Esophagus squamous epithelium (tissue), 5 donors: ENCODE results near the gene FOXJ3. TPM values are rescaled to one million over a fixed set of nuclear protein-coding genes. Genes with fewer than 3 reads are reported as not detected.

Experiments used
- DNase-seq: peaks from one replicate; lab custom pipeline; 2025; lab: John Stamatoyannopoulos, UW
- H3K27ac ChIP-seq, 4 donors: fragments of 200-600 bp; sonication (generic); one replicate each; pipeline ENCODE4 v1.5.1; 2016 to 2019; ENCODE audit warnings: mild to moderate bottlenecking in 1 of 4
- H3K27me3 ChIP-seq, 4 donors: fragments of 200-600 bp; sonication (generic); 1 replicate in 3 of 4; 2 replicates in 1 of 4; pipeline versions ENCODE4 v1.5.1 to v1.6.0; 2017 to 2021; ENCODE audit warnings: antibody characterized with exemption in 1 of 4
- H3K36me3 ChIP-seq, 3 donors: fragments of 200-600 bp; sonication (generic); one replicate each; pipeline ENCODE4 v1.5.1; 2016 to 2019
- H3K4me1 ChIP-seq, 3 donors: fragments of 200-600 bp; sonication (generic); one replicate each; pipeline ENCODE4 v1.5.1; 2017 to 2019
- H3K4me3 ChIP-seq, 4 donors: fragments of 200-600 bp; sonication (generic); 1 replicate in 3 of 4; 2 replicates in 1 of 4; pipeline ENCODE4 v1.5.1; 2016 to 2019; ENCODE audit warnings: mild to moderate bottlenecking in 2 of 4, moderate library complexity in 1 of 4
- H3K9me3 ChIP-seq, 3 donors: fragments of 200-600 bp; sonication (generic); one replicate each; pipeline ENCODE4 v1.5.1; 2016 to 2019
- POLR2A ChIP-seq, 4 donors: fragments of 450-650 bp; IDR thresholded peaks; one replicate each; pipeline ENCODE4 v1.6.1; 2017; ENCODE audit warnings: antibody characterized with exemption in 4 of 4, mild to moderate bottlenecking in 4 of 4, moderate library complexity in 3 of 4
- WGBS, 2 donors: methylation state at CpG; one replicate each; pipeline ENCODE4 v1.1.5; 2018; 5-methylcytosine and 5-hydroxymethylcytosine counted together
- intact Hi-C: fragments of 100-400 bp; cut with DNase I; formaldehyde crosslinking; loops from one replicate; pipeline ENCODE4 v1.15.0; 2022
- total RNA-seq, 4 donors: library from RNA; depleted of rRNA; stranded (reverse); fragments of >200 nt; gene quantifications; one replicate each; pipeline ENCODE4 v1.1.0, GENCODE V29; 2016
- TF ChIP-seq, protein P1 (sequence below), 6 experiments: fragments of 450-650 bp in 4 of 6; fragments of 200-600 bp in 2 of 6; sonication (generic) in 2 of 6; IDR thresholded peaks; one replicate each; pipeline ENCODE4 v1.5.1; 2016 to 2019; ENCODE audit warnings: antibody characterized with exemption in 6 of 6, mild to moderate bottlenecking in 4 of 6, moderate library complexity in 4 of 6
- donor health status: DM: yes; HTN: yes; CAD: no.

The FOXJ3 gene
- total RNA-seq, 4 donors from 2014 or later: 18.7 to 36.6 (median 27.5) TPM

DNA sequence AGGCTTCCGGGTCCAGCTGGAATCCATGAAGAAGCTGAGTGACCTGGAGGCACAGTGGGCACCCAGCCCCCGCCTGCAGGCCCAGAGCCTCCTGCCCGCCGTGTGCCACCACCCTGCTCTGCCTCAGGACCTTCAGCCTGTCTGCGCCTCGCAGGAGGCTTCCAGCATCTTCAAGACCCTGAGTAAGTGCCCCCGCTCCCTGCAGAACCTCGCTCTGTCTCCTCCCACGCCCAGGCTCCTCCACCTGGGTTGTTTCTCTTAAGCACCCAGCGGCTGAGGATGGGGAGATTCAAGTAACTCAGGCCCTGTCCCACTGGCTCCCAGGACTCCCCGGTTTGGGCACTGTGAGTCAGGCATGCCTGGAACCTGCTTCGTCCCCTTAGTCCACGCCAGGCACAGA is 180.3 kb downstream of the FOXJ3 start:
- no peak for DNase-seq
- H3K4me3 ChIP-seq: no peak overlapping the region
- no peak for TF ChIP-seq POLR2A (IDR thresholded peaks at IDR 0.05)
- TF ChIP-seq, protein P1, sequence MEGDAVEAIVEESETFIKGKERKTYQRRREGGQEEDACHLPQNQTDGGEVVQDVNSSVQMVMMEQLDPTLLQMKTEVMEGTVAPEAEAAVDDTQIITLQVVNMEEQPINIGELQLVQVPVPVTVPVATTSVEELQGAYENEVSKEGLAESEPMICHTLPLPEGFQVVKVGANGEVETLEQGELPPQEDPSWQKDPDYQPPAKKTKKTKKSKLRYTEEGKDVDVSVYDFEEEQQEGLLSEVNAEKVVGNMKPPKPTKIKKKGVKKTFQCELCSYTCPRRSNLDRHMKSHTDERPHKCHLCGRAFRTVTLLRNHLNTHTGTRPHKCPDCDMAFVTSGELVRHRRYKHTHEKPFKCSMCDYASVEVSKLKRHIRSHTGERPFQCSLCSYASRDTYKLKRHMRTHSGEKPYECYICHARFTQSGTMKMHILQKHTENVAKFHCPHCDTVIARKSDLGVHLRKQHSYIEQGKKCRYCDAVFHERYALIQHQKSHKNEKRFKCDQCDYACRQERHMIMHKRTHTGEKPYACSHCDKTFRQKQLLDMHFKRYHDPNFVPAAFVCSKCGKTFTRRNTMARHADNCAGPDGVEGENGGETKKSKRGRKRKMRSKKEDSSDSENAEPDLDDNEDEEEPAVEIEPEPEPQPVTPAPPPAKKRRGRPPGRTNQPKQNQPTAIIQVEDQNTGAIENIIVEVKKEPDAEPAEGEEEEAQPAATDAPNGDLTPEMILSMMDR (IDR thresholded peaks at IDR 0.05): no peak
- H3K27ac ChIP-seq: no peak overlapping the region
- H3K36me3 ChIP-seq: no peaks in the 10 kb centered on the region
- H3K4me1 ChIP-seq: peaks cover 0 to 7% (median 0%) of the 10 kb centered on the region in 3 donors
- 87 to 90% methylated on average over 10 to 11 of the region's 13 CpGs for WGBS, 2 donors
- intact Hi-C loops: no loop called here
- peaks cover 0 to 19% (median 0%) of the 10 kb centered on the region in 4 donors for H3K27me3 ChIP-seq
- H3K9me3 ChIP-seq: no peaks in the 10 kb centered on the region

DNA sequence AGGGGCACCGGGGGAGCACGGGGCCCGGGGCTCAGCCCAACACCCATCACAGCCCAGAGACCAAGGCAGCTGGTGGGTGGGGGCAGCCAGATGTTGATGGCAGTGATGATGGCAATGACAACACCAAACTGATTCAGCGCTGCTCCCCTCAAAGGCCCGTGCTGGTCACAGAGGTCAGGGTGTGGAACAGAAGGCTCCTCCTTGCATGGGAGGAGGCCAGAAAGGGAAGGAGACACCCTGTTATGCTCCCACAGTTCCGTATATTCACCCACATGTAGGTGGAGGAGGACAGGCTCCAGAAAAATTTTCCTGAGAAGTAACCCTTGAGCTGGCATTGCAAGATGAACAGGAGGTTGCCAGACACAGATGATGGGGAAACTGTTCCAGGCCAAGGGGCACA is 181.4 kb downstream of the FOXJ3 start:
- intact Hi-C loops: no loop called here

DNA sequence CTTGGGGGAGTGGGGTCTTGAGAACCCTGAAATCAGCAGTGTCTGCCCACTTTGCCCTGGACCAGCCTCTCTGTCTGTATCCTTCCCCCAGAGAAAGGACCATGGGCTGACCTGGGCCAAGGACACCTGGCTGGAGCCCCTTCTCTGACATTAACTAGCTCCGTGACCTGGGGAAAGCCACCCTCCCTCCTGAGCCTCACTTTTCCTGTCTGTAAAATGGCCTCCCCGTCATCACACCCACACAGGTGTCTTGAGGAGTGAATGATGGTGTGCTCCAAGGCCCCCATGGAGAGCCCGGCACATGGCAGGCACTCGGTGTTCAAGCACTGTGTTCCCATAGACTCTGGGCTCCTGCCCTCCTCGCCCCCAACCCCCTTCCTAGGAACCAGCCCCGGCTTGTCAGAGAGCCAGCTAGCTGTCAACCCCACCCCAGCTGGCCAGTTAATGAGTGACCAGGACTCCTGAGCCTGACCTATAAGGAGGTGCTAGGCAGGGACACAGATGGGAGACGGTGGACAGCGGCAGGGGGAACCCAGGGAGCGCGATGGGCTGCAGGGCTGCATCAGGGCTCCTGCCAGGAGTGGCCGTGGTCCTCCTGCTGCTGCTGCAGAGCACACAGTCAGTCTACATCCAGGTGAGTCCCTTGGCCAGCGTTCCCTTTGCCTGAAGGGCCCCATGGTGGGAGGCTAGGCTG is 182.0 kb downstream of the FOXJ3 start, which contains the start of gene GUCA2B:
Gene GUCA2B, plus strand, starts transcription at position 504 of the 694 bp plus-strand sequence. Its CDS starts 41 bp downstream, at position 545.
- 61 to 87% methylated on average over 2 to 7 of the region's 12 CpGs for WGBS, 2 donors
- Histone ChIP-seq H3K9me3 (no peaks in the 10 kb centered on the region), H3K27ac (no peak within 1 kb of the TSS), H3K27me3 (peaks cover 0 to 33% (median 0%) of the 10 kb centered on the region in 4 donors), H3K4me1 (peaks cover 0 to 7% (median 0%) of the 10 kb centered on the region in 3 donors), H3K36me3 (no peaks in the 10 kb centered on the region), H3K4me3 (no peak within 1 kb of the TSS)
- TF ChIP-seq POLR2A (IDR thresholded peaks at IDR 0.05): no peak
- TF ChIP-seq, protein P1 (IDR thresholded peaks at IDR 0.05): no peak
- DNase-seq: no peak
- intact Hi-C loops: no loop called here

More for the DNA sequence above, 181.4 kb downstream of the FOXJ3 start:
- TF ChIP-seq, protein P1 (IDR thresholded peaks at IDR 0.05): no peak
- TF ChIP-seq POLR2A (IDR thresholded peaks at IDR 0.05): no peak
- H3K27ac ChIP-seq: no peak overlapping the region
- H3K27me3 ChIP-seq: peaks cover 0 to 27% (median 0%) of the 10 kb centered on the region in 4 donors
- 43 to 61% methylated on average over 1 to 3 of the region's 6 CpGs for WGBS, 2 donors
- H3K4me1 ChIP-seq: peaks cover 0 to 7% (median 0%) of the 10 kb centered on the region in 3 donors
- no peak for DNase-seq
- H3K4me3 ChIP-seq: no peak overlapping the region
- H3K36me3 ChIP-seq: no peaks in the 10 kb centered on the region
- no peaks in the 10 kb centered on the region for H3K9me3 ChIP-seq

DNA sequence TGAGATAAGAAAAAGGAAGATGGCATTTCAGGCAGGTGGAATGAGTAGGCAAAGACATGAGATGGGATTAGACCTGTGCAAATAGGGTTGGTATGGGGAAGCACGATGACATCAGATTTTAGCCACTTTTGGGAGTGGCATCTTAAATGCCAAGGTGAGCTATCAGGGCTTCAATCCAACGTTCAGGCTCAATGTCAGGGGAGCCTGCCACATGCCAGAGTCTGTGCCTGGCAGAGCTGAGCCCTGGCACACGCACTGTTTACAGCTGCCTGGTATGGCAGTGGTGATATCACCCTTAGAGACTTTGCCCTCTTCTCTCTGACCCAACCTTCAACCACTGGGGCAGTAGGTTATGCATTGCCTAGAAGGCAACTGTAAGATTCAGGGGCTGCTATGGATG is 182.9 kb downstream of the FOXJ3 start:
- Histone ChIP-seq H3K9me3 (no peaks in the 10 kb centered on the region), H3K4me3 (no peak overlapping the region), H3K4me1 (peaks cover 0 to 8% (median 0%) of the 10 kb centered on the region in 3 donors), H3K27ac (no peak overlapping the region), H3K36me3 (no peaks in the 10 kb centered on the region), H3K27me3 (peaks cover 0 to 37% (median 0%) of the 10 kb centered on the region in 4 donors)
- TF ChIP-seq POLR2A (IDR thresholded peaks at IDR 0.05): no peak
- TF ChIP-seq, protein P1 (IDR thresholded peaks at IDR 0.05): no peak
- DNase-seq: no peak
- WGBS, 2 donors: 30 to 38% methylated on average over 2 to 3 of the region's 3 CpGs
- intact Hi-C loops: no loop called here

DNA sequence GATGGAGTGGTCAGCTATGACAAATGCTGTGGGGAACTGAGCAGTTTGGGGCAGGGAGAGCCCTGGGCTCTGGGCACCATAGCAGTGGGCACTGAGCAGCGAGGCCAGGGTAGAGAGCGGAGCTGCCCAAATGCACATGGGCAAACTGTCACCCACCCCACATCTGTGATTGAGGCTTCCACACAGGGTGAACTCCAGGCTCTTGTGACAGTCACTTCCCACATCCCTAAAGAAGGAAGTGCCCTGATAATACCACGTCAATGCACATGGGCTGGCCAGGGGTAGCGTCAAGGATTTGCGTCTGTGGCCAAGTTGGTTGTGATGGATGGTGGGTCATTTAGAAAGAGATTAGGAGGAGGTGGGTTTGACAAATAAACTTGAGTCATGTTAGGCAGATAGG is 184.4 kb downstream of the FOXJ3 start:
- TF ChIP-seq, protein P1 (IDR thresholded peaks at IDR 0.05): no peak
- no peak for TF ChIP-seq POLR2A (IDR thresholded peaks at IDR 0.05)
- H3K4me1 ChIP-seq: peaks cover 0 to 19% (median 3%) of the 10 kb centered on the region in 3 donors
- WGBS, 2 donors: 88 to 89% methylated on average over 4 to 5 of the region's 5 CpGs
- DNase-seq: no peak
- intact Hi-C loops: no loop called here
- peaks cover 0 to 52% (median 0%) of the 10 kb centered on the region in 4 donors for H3K27me3 ChIP-seq
- H3K36me3 ChIP-seq: no peaks in the 10 kb centered on the region
- H3K4me3 ChIP-seq: no peak overlapping the region
- H3K27ac ChIP-seq: no peak overlapping the region
- no peaks in the 10 kb centered on the region for H3K9me3 ChIP-seq
